Measurements from ENCODE around the gene IFT74. TPM values are rescaled to one million over a fixed set of nuclear protein-coding genes. Genes with fewer than 3 reads are reported as not detected.
"Not testable (repeated sequence)": the region's sequence is repeated elsewhere in the genome, so short reads cannot be mapped to it uniquely, and the experiment has no call there.

Gene IFT74
- total RNA-seq, 1 donor from 2014 or later, result 17.0 TPM

GRCh38 chr9:27088981-27089380 is 132.8 kb downstream of the IFT74 start:
- peak overlapping the region; percentile 93 for H3K27ac Mint-ChIP-seq (ENCODE audit: unreplicated experiment)
- H3K4me1 Mint-ChIP-seq (ENCODE audit: unreplicated experiment), result peaks cover 64% of the 10 kb centered on the region
- TF ChIP-seq CTCF (IDR thresholded peaks at IDR 0.05), result no peak
- DNase-seq (ENCODE audit: extremely low spot score, unreplicated experiment), result no peak
- H3K4me3 Mint-ChIP-seq (ENCODE audit: unreplicated experiment), result no peak overlapping the region
- H3K9me3 Mint-ChIP-seq (ENCODE audit: unreplicated experiment), result no peaks in the 10 kb centered on the region
- H3K27me3 Mint-ChIP-seq (ENCODE audit: unreplicated experiment), result no peaks in the 10 kb centered on the region
- H3K36me3 Mint-ChIP-seq (ENCODE audit: unreplicated experiment), result no peaks in the 10 kb centered on the region

- no peaks in the 10 kb centered on the region for H3K36me3 Mint-ChIP-seq (ENCODE audit: unreplicated experiment)
- TF ChIP-seq CTCF (IDR thresholded peaks at IDR 0.05), result no peak
- no peaks in the 10 kb centered on the region for H3K9me3 Mint-ChIP-seq (ENCODE audit: unreplicated experiment)
- H3K4me1 Mint-ChIP-seq (ENCODE audit: unreplicated experiment), result peaks cover 71% of the 10 kb centered on the region
- H3K27me3 Mint-ChIP-seq (ENCODE audit: unreplicated experiment), result no peaks in the 10 kb centered on the region
- no peak overlapping the region for H3K4me3 Mint-ChIP-seq (ENCODE audit: unreplicated experiment)
- H3K27ac Mint-ChIP-seq (ENCODE audit: unreplicated experiment), result peak overlapping the region; percentile 93
- DNase-seq (ENCODE audit: extremely low spot score, unreplicated experiment), result no peak
Observed at GRCh38 chr9:27089706-27090105, 133.5 kb downstream of the IFT74 start.

- H3K27me3 Mint-ChIP-seq (ENCODE audit: unreplicated experiment), result no peaks in the 10 kb centered on the region
- H3K27ac Mint-ChIP-seq (ENCODE audit: unreplicated experiment), result peak overlapping the region; percentile 93
- no peak for DNase-seq (ENCODE audit: extremely low spot score, unreplicated experiment)
- no peaks in the 10 kb centered on the region for H3K36me3 Mint-ChIP-seq (ENCODE audit: unreplicated experiment)
- H3K4me1 Mint-ChIP-seq (ENCODE audit: unreplicated experiment), result peaks cover 76% of the 10 kb centered on the region
- no peak for TF ChIP-seq CTCF (IDR thresholded peaks at IDR 0.05)
- H3K4me3 Mint-ChIP-seq (ENCODE audit: unreplicated experiment), result no peak overlapping the region
- no peaks in the 10 kb centered on the region for H3K9me3 Mint-ChIP-seq (ENCODE audit: unreplicated experiment)
Observed at GRCh38 chr9:27090231-27090630, 134.0 kb downstream of the IFT74 start.

- Mint-ChIP-seq H3K9me3 (ENCODE audit: unreplicated experiment) (no peaks in the 10 kb centered on the region), H3K27ac (ENCODE audit: unreplicated experiment) (no peak overlapping the region), H3K36me3 (ENCODE audit: unreplicated experiment) (no peaks in the 10 kb centered on the region), H3K4me1 (ENCODE audit: unreplicated experiment) (peaks cover 78% of the 10 kb centered on the region), H3K27me3 (ENCODE audit: unreplicated experiment) (no peaks in the 10 kb centered on the region), H3K4me3 (ENCODE audit: unreplicated experiment) (no peak overlapping the region)
- no peak for DNase-seq (ENCODE audit: extremely low spot score, unreplicated experiment)
- TF ChIP-seq CTCF (IDR thresholded peaks at IDR 0.05), result no peak
Observed at GRCh38 chr9:27090711-27091110, 134.5 kb downstream of the IFT74 start.

GRCh38 chr9:27092496-27092895 is 136.3 kb downstream of the IFT74 start:
- H3K27me3 Mint-ChIP-seq (ENCODE audit: unreplicated experiment); H3K4me3 Mint-ChIP-seq (ENCODE audit: unreplicated experiment); H3K36me3 Mint-ChIP-seq (ENCODE audit: unreplicated experiment); H3K27ac Mint-ChIP-seq (ENCODE audit: unreplicated experiment); H3K9me3 Mint-ChIP-seq (ENCODE audit: unreplicated experiment); DNase-seq (ENCODE audit: extremely low spot score, unreplicated experiment): not testable (repeated sequence)
- peaks cover 67% of the 10 kb centered on the region for H3K4me1 Mint-ChIP-seq (ENCODE audit: unreplicated experiment)

- not testable (repeated sequence) for H3K27me3 Mint-ChIP-seq (ENCODE audit: unreplicated experiment); H3K9me3 Mint-ChIP-seq (ENCODE audit: unreplicated experiment); H3K4me3 Mint-ChIP-seq (ENCODE audit: unreplicated experiment); DNase-seq (ENCODE audit: extremely low spot score, unreplicated experiment); H3K36me3 Mint-ChIP-seq (ENCODE audit: unreplicated experiment); H3K27ac Mint-ChIP-seq (ENCODE audit: unreplicated experiment)
- peaks cover 57% of the 10 kb centered on the region for H3K4me1 Mint-ChIP-seq (ENCODE audit: unreplicated experiment)
Observed at GRCh38 chr9:27093384-27094067, 137.3 kb downstream of the IFT74 start.
